ENCODE measurements around the gene FOXR2.

DNA sequence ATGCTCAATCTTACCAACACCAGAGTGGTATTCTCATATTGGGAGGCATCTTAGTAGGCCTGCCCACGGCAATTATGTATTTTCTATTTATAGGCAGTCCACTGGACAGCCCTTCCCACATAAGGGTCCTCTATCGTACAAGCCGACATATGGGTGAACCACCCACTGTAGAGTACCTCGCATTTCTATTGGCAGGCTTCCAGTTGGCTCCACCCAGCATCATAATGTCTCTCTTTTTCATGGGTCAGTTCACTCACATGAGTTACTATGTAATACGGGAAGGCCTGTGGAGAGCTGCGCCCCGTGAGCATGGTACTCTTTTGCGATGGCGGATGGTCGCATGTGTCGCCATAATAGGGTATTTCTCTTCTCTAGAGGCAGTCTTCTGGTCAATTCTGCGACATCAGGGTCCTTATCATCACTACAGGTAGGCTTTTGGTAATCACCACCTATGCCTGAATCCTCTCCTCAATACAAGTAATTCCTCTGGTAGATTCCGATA is 29.4 kb upstream of the FOXR2 start:
- TF ChIP-seq ZFP30 (CRISPR knock-in tag; IDR thresholded peaks at IDR 0.05) (no peak), RARB (CRISPR knock-in tag; IDR thresholded peaks at IDR 0.05) (no peak), ZNF565 (CRISPR knock-in tag; conservative IDR thresholded peaks at IDR 0.05; ENCODE audit: low read depth) (no peak), SNAI2 (CRISPR knock-in tag; IDR thresholded peaks at IDR 0.05) (no peak)
- TF ChIP-seq, protein P1, sequence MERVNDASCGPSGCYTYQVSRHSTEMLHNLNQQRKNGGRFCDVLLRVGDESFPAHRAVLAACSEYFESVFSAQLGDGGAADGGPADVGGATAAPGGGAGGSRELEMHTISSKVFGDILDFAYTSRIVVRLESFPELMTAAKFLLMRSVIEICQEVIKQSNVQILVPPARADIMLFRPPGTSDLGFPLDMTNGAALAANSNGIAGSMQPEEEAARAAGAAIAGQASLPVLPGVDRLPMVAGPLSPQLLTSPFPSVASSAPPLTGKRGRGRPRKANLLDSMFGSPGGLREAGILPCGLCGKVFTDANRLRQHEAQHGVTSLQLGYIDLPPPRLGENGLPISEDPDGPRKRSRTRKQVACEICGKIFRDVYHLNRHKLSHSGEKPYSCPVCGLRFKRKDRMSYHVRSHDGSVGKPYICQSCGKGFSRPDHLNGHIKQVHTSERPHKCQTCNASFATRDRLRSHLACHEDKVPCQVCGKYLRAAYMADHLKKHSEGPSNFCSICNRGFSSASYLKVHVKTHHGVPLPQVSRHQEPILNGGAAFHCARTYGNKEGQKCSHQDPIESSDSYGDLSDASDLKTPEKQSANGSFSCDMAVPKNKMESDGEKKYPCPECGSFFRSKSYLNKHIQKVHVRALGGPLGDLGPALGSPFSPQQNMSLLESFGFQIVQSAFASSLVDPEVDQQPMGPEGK (CRISPR knock-in tag; IDR thresholded peaks at IDR 0.05; ENCODE audit: borderline replicate concordance), result no peak
- TF ChIP-seq, protein P2, sequence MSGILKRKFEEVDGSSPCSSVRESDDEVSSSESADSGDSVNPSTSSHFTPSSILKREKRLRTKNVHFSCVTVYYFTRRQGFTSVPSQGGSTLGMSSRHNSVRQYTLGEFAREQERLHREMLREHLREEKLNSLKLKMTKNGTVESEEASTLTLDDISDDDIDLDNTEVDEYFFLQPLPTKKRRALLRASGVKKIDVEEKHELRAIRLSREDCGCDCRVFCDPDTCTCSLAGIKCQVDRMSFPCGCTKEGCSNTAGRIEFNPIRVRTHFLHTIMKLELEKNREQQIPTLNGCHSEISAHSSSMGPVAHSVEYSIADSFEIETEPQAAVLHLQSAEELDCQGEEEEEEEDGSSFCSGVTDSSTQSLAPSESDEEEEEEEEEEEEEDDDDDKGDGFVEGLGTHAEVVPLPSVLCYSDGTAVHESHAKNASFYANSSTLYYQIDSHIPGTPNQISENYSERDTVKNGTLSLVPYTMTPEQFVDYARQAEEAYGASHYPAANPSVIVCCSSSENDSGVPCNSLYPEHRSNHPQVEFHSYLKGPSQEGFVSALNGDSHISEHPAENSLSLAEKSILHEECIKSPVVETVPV (CRISPR knock-in tag; IDR thresholded peaks at IDR 0.05), result no peak
- TF ChIP-seq, protein P3, sequence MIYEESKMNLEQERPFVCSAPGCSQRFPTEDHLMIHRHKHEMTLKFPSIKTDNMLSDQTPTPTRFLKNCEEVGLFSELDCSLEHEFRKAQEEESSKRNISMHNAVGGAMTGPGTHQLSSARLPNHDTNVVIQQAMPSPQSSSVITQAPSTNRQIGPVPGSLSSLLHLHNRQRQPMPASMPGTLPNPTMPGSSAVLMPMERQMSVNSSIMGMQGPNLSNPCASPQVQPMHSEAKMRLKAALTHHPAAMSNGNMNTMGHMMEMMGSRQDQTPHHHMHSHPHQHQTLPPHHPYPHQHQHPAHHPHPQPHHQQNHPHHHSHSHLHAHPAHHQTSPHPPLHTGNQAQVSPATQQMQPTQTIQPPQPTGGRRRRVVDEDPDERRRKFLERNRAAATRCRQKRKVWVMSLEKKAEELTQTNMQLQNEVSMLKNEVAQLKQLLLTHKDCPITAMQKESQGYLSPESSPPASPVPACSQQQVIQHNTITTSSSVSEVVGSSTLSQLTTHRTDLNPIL (CRISPR knock-in tag; IDR thresholded peaks at IDR 0.05; ENCODE audit: low read depth), result no peak

Data from SK-N-SH treated with all-trans-retinoic acid at 6 μM for 48 hours (cell line).